Gastroesophageal sphincter (tissue), 4 donors: Measurements from ENCODE around the gene CGNL1. TPM values are rescaled to one million over a fixed set of nuclear protein-coding genes. Genes with fewer than 3 reads are reported as not detected.

Experiments used
- ATAC-seq: fragments of 150-250 bp; one replicate; pipeline ENCODE4 v1.9.1; 2016; ENCODE audit warnings: mild to moderate bottlenecking, moderate library complexity
- H3K27ac ChIP-seq, 4 donors: fragments of 200-600 bp; sonication (generic) in 3 of 4; 1 replicate in 3 of 4; 2 replicates in 1 of 4; pipeline ENCODE4 v1.5.1; 2016 to 2019
- H3K27me3 ChIP-seq: fragments of 200-600 bp; sonication (generic); one replicate; pipeline ENCODE4 v1.5.1; 2019
- H3K36me3 ChIP-seq, 2 donors: fragments of 200-600 bp; sonication (generic); one replicate each; pipeline ENCODE4 v1.5.1; 2019; ENCODE audit warnings: control low read depth in 1 of 2
- H3K4me1 ChIP-seq, 3 donors: fragments of 200-600 bp; sonication (generic); 1 replicate in 2 of 3; 2 replicates in 1 of 3; pipeline ENCODE4 v1.5.1; 2016 to 2019; ENCODE audit warnings: control low read depth in 2 of 3
- H3K4me3 ChIP-seq, 2 donors: fragments of 200-600 bp; sonication (generic); one replicate each; pipeline ENCODE4 v1.5.1; 2019; ENCODE audit warnings: mild to moderate bottlenecking in 1 of 2, moderate library complexity in 1 of 2
- H3K9me3 ChIP-seq, 3 donors: fragments of 200-600 bp; sonication (generic); one replicate each; pipeline ENCODE4 v1.5.1; 2017 to 2019; ENCODE audit warnings: control low read depth in 2 of 3
- EP300 ChIP-seq: sonication (generic); formaldehyde crosslinking; IDR thresholded peaks from one replicate; pipeline ENCODE4 v1.6.1; 2017; ENCODE audit warnings: antibody characterized with exemption, mild to moderate bottlenecking
- POLR2A ChIP-seq, 2 donors: fragments of 450-650 bp; IDR thresholded peaks; one replicate each; pipeline ENCODE4 v1.6.1; 2017; ENCODE audit warnings: antibody characterized with exemption in 2 of 2, mild to moderate bottlenecking in 2 of 2, moderate library complexity in 1 of 2
- POLR2AphosphoS5 ChIP-seq: sonication (generic); formaldehyde crosslinking; IDR thresholded peaks from one replicate; pipeline ENCODE4 v1.6.1; 2017; ENCODE audit warnings: antibody characterized with exemption
- WGBS, 2 donors: methylation state at CpG; one replicate each; pipeline ENCODE4 v1.1.5; 2018; ENCODE audit warnings: low coverage in 1 of 2; 5-methylcytosine and 5-hydroxymethylcytosine counted together
- total RNA-seq, 4 donors: library from RNA; depleted of rRNA; stranded (reverse); fragments of >200 nt; gene quantifications; one replicate each; pipeline ENCODE4 v1.1.0, GENCODE V29; 2016
- TF ChIP-seq, protein P1 (sequence below), 4 experiments: fragments of 200-600 bp in 2 of 4; fragments of 450-650 bp in 2 of 4; sonication (generic) in 1 of 4; IDR thresholded peaks; one replicate each; pipeline ENCODE4 v1.5.1; 2017 to 2019; ENCODE audit warnings: antibody characterized with exemption in 4 of 4, mild to moderate bottlenecking in 2 of 4, moderate library complexity in 2 of 4

Gene CGNL1
- total RNA-seq, 4 donors from 2014 or later = 8.5 to 36.4 (median 16.7) TPM

DNA sequence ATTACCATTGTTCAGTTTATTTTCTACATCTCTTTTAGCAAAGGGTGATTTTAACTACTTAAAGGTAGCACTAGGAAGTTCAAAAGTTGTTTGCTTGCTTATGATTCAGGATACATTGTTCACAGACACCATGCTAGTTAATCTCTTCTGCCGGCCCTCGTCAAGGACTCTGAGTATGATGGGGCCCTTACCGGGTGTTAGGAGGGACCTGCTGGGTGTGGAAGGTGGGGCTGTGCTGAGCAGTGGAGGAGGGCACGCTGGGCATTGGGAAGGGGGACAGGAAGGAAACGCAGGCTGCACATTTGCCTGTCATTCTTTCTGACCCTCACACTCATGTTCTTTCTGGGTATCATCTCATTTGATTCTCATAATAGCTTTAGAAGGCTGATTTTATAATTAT lies 150.3 kb downstream of the CGNL1 start:
- H3K36me3 ChIP-seq = peaks cover 0 to 10% of the 10 kb centered on the region in 2 donors
- no peak for ATAC-seq
- 74 to 83% methylated on average over 1 to 5 of the region's 5 CpGs for WGBS, 2 donors
- H3K4me1 ChIP-seq = peaks cover 0 to 14% (median 0%) of the 10 kb centered on the region in 3 donors
- TF ChIP-seq POLR2AphosphoS5 (no peak), EP300 (no peak)
- TF ChIP-seq, protein P1, sequence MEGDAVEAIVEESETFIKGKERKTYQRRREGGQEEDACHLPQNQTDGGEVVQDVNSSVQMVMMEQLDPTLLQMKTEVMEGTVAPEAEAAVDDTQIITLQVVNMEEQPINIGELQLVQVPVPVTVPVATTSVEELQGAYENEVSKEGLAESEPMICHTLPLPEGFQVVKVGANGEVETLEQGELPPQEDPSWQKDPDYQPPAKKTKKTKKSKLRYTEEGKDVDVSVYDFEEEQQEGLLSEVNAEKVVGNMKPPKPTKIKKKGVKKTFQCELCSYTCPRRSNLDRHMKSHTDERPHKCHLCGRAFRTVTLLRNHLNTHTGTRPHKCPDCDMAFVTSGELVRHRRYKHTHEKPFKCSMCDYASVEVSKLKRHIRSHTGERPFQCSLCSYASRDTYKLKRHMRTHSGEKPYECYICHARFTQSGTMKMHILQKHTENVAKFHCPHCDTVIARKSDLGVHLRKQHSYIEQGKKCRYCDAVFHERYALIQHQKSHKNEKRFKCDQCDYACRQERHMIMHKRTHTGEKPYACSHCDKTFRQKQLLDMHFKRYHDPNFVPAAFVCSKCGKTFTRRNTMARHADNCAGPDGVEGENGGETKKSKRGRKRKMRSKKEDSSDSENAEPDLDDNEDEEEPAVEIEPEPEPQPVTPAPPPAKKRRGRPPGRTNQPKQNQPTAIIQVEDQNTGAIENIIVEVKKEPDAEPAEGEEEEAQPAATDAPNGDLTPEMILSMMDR (IDR thresholded peaks at IDR 0.05) = no peak
- H3K27ac ChIP-seq = no peak overlapping the region
- H3K27me3 ChIP-seq = no peaks in the 10 kb centered on the region
- H3K9me3 ChIP-seq = no peaks in the 10 kb centered on the region
- H3K4me3 ChIP-seq = no peak overlapping the region

- no peak overlapping the region for H3K27ac ChIP-seq
- no peaks in the 10 kb centered on the region for H3K27me3 ChIP-seq
- 54 to 64% methylated on average over 7 to 9 of the region's 9 CpGs for WGBS, 2 donors
- peaks cover 0 to 19% of the 10 kb centered on the region in 2 donors for H3K36me3 ChIP-seq
- TF ChIP-seq, protein P1 (IDR thresholded peaks at IDR 0.05) = peak; percentile 55 to 78 (median 68)
- no peak for TF ChIP-seq POLR2AphosphoS5
- peaks cover 0 to 8% (median 0%) of the 10 kb centered on the region in 3 donors for H3K4me1 ChIP-seq
- ATAC-seq = peak; percentile 58
- no peak overlapping the region for H3K4me3 ChIP-seq
- H3K9me3 ChIP-seq = no peaks in the 10 kb centered on the region
Observed at GRCh38 chr15:57527382-57528091, 151.2 kb downstream of the CGNL1 start.

DNA sequence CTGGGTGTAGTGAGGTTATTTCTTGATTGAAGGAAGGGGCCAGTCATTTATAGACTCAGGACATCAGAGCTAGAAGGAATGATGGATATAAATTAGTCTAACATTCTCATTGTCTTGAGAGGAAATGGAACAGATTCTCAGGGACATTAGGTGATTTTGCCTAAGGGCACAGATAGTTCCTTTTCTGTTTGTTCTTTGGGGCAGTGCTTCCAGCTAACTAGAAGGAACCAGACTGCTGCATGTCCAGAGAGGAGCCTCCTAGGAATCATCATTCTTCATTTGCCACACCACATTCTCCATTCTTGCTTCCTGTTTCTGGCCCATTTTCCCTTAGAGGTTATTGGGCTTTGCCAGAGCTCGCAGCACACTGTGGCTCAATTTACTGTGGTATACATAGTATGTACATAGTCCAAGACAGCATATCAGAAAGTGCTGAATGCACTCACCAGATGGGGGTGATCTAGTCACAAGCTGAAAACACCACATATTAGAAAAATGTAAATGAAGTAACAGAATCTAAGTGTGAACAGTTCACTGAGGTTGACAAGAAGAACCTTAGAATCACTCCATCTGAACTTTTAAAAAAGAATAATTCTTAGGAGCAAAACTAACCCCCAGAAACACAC lies 152.7 kb downstream of the CGNL1 start:
- no peak for ATAC-seq
- H3K27ac ChIP-seq = no peak overlapping the region
- TF ChIP-seq EP300 (no peak), POLR2A (IDR thresholded peaks at IDR 0.05) (no peak), POLR2AphosphoS5 (no peak)
- TF ChIP-seq, protein P1 (IDR thresholded peaks at IDR 0.05) = no peak
- H3K9me3 ChIP-seq = no peaks in the 10 kb centered on the region
- H3K36me3 ChIP-seq = peaks cover 0 to 20% of the 10 kb centered on the region in 2 donors
- H3K4me1 ChIP-seq = peaks cover 0 to 23% (median 4%) of the 10 kb centered on the region in 3 donors
- no peaks in the 10 kb centered on the region for H3K27me3 ChIP-seq
- no peak overlapping the region for H3K4me3 ChIP-seq
- WGBS, 2 donors = 86 to 100% methylated on average over 1 of the region's 1 CpG

- H3K9me3 ChIP-seq = no peaks in the 10 kb centered on the region
- H3K27ac ChIP-seq = no peak overlapping the region
- H3K36me3 ChIP-seq = peaks cover 0 to 13% of the 10 kb centered on the region in 2 donors
- H3K4me3 ChIP-seq = no peak overlapping the region
- no peaks in the 10 kb centered on the region for H3K27me3 ChIP-seq
- H3K4me1 ChIP-seq = peaks cover 0 to 27% (median 4%) of the 10 kb centered on the region in 3 donors
- ATAC-seq = no peak
- WGBS, 2 donors = 10 to 50% methylated on average over 1 to 2 of the region's 2 CpGs
- TF ChIP-seq, protein P1 (IDR thresholded peaks at IDR 0.05) = no peak
- TF ChIP-seq EP300 (no peak), POLR2AphosphoS5 (no peak), POLR2A (IDR thresholded peaks at IDR 0.05) (no peak)
Observed at GRCh38 chr15:57529748-57530147, 153.4 kb downstream of the CGNL1 start.
